Testis (tissue), 2 donors: ENCODE results near the gene CCDC198.

ENCODE experiments used
- CTCF ChIP-seq, 3 experiments: fragments of 450-650 bp in 2 of 3; fragments of 200-600 bp in 1 of 3; sonication (generic) in 1 of 3; IDR thresholded peaks; one replicate each; pipeline ENCODE4 v1.5.1; 2016 to 2019; ENCODE audit warnings: antibody characterized with exemption in 3 of 3, mild to moderate bottlenecking in 2 of 3, moderate library complexity in 1 of 3
- POLR2A ChIP-seq: fragments of 450-650 bp; IDR thresholded peaks from one replicate; pipeline ENCODE4 v1.6.1; 2017; ENCODE audit warnings: antibody characterized with exemption, mild to moderate bottlenecking, moderate library complexity

- TF ChIP-seq CTCF (IDR thresholded peaks at IDR 0.05) (no peak), POLR2A (no peak)
These were observed 72.7 kb downstream of the CCDC198 start for GRCh38 chr14:57420986-57421385.
